ENCODE results near the gene HOXA7.

Gene HOXA7

GRCh38 chr7:27192546-27193334, 36.3 kb upstream of the HOXA7 start:
- H3K36me3 ChIP-seq (ENCODE audit: control insufficient read depth, insufficient read depth, low read length): no peaks in the 10 kb centered on the region
- H3K4me1 ChIP-seq (ENCODE audit: control insufficient read depth, insufficient read depth, low read length, poor library complexity, severe bottlenecking): peaks cover 16% of the 10 kb centered on the region
- no peak overlapping the region for H3K4me3 ChIP-seq (ENCODE audit: extremely low read depth, insufficient read depth, low read length, poor library complexity, severe bottlenecking)
- H3K27ac ChIP-seq (ENCODE audit: low read depth, low read length, severe bottlenecking): no peak overlapping the region
- 3 to 4% methylated on average over 39 to 56 of the region's 78 CpGs for WGBS, 2 experiments (ENCODE audit: insufficient coverage in 2 of 2)
- no peaks in the 10 kb centered on the region for H3K9me3 ChIP-seq (ENCODE audit: control insufficient read depth, low read length)

GRCh38 chr7:27191833-27192545, 35.5 kb upstream of the HOXA7 start:
- WGBS, 2 experiments (ENCODE audit: insufficient coverage in 2 of 2): 2 to 3% methylated on average over 35 to 37 of the region's 42 CpGs
- Histone ChIP-seq H3K36me3 (ENCODE audit: control insufficient read depth, insufficient read depth, low read length) (no peaks in the 10 kb centered on the region), H3K9me3 (ENCODE audit: control insufficient read depth, low read length) (no peaks in the 10 kb centered on the region), H3K27ac (ENCODE audit: low read depth, low read length, severe bottlenecking) (no peak overlapping the region), H3K4me3 (ENCODE audit: extremely low read depth, insufficient read depth, low read length, poor library complexity, severe bottlenecking) (no peak overlapping the region), H3K4me1 (ENCODE audit: control insufficient read depth, insufficient read depth, low read length, poor library complexity, severe bottlenecking) (peaks cover 16% of the 10 kb centered on the region)

DNA sequence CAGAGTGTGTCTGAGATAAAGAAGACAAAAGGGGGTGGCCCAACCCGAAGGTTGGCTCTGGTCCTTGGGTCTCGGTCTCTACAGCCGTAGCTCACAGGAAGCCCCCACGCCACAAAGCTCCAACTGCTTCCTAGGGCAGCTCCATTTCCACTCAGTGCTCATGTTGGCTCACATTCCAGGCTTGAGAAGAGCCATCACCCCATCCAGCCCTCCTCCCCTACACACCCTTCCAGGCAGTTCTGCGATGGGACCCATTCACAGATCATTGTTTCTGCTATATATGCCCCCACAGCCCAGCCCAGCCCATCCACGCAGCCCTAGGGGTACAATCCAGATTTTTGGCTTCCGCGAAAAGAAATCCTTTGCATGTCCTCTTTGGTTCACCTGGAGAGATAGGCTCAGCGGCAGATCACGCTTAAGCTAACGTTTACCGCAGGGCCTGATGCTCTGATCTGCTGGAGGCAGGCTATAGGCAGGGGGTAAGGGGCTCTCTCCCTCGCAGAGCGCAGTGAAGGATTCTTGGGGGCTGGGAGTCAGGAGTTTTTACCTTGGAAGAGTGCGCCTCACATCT, 34.8 kb upstream of the HOXA7 start:
- Histone ChIP-seq H3K36me3 (ENCODE audit: control insufficient read depth, insufficient read depth, low read length) (no peaks in the 10 kb centered on the region), H3K4me1 (ENCODE audit: control insufficient read depth, insufficient read depth, low read length, poor library complexity, severe bottlenecking) (peaks cover 16% of the 10 kb centered on the region), H3K27ac (ENCODE audit: low read depth, low read length, severe bottlenecking) (no peak overlapping the region), H3K9me3 (ENCODE audit: control insufficient read depth, low read length) (no peaks in the 10 kb centered on the region), H3K4me3 (ENCODE audit: extremely low read depth, insufficient read depth, low read length, poor library complexity, severe bottlenecking) (no peak overlapping the region)
- 17 to 20% methylated on average over 14 of the region's 15 CpGs for WGBS, 2 experiments (ENCODE audit: insufficient coverage in 2 of 2)

DNA sequence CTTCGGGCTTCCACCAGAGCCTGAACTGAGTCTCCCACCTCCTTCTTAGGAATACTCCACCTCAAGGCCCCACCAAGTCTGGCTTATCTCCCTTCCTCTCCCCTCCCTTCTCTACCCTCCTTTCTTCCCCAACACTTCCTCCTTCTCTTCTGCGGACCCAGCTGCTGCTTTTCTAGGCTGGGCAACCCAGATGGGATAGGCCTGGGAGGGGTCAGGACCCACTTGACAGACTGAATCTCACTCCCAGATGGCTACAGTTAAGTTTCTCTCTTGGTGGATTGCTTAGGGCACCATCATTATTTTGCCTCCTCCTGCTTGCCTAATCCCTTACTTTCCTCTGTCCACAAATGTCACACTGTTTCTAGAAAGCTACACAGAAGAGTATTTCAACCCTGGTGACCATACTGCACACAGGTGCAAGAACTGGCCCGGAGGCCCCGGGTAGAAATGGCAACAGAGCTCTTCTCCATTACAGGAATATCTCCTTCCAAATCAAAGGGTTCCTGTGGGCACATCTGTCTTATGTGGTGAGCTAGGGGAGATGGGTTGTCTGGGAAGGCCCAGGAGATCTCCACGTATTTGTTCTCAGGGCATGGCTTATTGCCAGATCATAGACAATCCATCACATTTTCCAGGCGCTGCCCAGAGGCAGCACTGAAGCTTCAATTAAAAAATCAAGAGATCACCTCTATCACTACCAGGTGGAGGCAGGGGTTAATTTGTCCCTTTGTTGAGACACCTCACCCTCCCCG, 33.7 kb upstream of the HOXA7 start:
- no peak overlapping the region for H3K4me3 ChIP-seq (ENCODE audit: extremely low read depth, insufficient read depth, low read length, poor library complexity, severe bottlenecking)
- H3K27ac ChIP-seq (ENCODE audit: low read depth, low read length, severe bottlenecking): no peak overlapping the region

GRCh38 chr7:27189295-27189996, 33.0 kb upstream of the HOXA7 start:
- Histone ChIP-seq H3K27ac (ENCODE audit: low read depth, low read length, severe bottlenecking) (no peak overlapping the region), H3K4me3 (ENCODE audit: extremely low read depth, insufficient read depth, low read length, poor library complexity, severe bottlenecking) (peak overlapping the region; percentile 20), H3K4me1 (ENCODE audit: control insufficient read depth, insufficient read depth, low read length, poor library complexity, severe bottlenecking) (peaks cover 19% of the 10 kb centered on the region), H3K9me3 (ENCODE audit: control insufficient read depth, low read length) (no peaks in the 10 kb centered on the region), H3K36me3 (ENCODE audit: control insufficient read depth, insufficient read depth, low read length) (no peaks in the 10 kb centered on the region)
- WGBS, 2 experiments (ENCODE audit: insufficient coverage in 2 of 2): 3 to 8% methylated on average over 17 to 22 of the region's 22 CpGs

More for the DNA sequence above, 33.7 kb upstream of the HOXA7 start:
- Histone ChIP-seq H3K9me3 (ENCODE audit: control insufficient read depth, low read length) (no peaks in the 10 kb centered on the region), H3K4me1 (ENCODE audit: control insufficient read depth, insufficient read depth, low read length, poor library complexity, severe bottlenecking) (peaks cover 19% of the 10 kb centered on the region), H3K36me3 (ENCODE audit: control insufficient read depth, insufficient read depth, low read length) (no peaks in the 10 kb centered on the region)
- WGBS, 2 experiments (ENCODE audit: insufficient coverage in 2 of 2): 17 to 23% methylated on average over 1 to 4 of the region's 7 CpGs

GRCh38 chr7:27188386-27189294, 32.2 kb upstream of the HOXA7 start:
- no peaks in the 10 kb centered on the region for H3K9me3 ChIP-seq (ENCODE audit: control insufficient read depth, low read length)
- peak overlapping the region; percentile 20 for H3K4me3 ChIP-seq (ENCODE audit: extremely low read depth, insufficient read depth, low read length, poor library complexity, severe bottlenecking)
- H3K27ac ChIP-seq (ENCODE audit: low read depth, low read length, severe bottlenecking): no peak overlapping the region
- 2 to 3% methylated on average over 38 to 40 of the region's 49 CpGs for WGBS, 2 experiments (ENCODE audit: insufficient coverage in 2 of 2)
- H3K36me3 ChIP-seq (ENCODE audit: control insufficient read depth, insufficient read depth, low read length): no peaks in the 10 kb centered on the region
- H3K4me1 ChIP-seq (ENCODE audit: control insufficient read depth, insufficient read depth, low read length, poor library complexity, severe bottlenecking): peaks cover 19% of the 10 kb centered on the region

GRCh38 chr7:27187475-27188385, 31.3 kb upstream of the HOXA7 start:
- WGBS, 2 experiments (ENCODE audit: insufficient coverage in 2 of 2): 2 to 3% methylated on average over 40 to 45 of the region's 46 CpGs
- peak overlapping the region; percentile 20 for H3K4me3 ChIP-seq (ENCODE audit: extremely low read depth, insufficient read depth, low read length, poor library complexity, severe bottlenecking)
- H3K27ac ChIP-seq (ENCODE audit: low read depth, low read length, severe bottlenecking): no peak overlapping the region
- H3K36me3 ChIP-seq (ENCODE audit: control insufficient read depth, insufficient read depth, low read length): no peaks in the 10 kb centered on the region
- no peaks in the 10 kb centered on the region for H3K9me3 ChIP-seq (ENCODE audit: control insufficient read depth, low read length)
- H3K4me1 ChIP-seq (ENCODE audit: control insufficient read depth, insufficient read depth, low read length, poor library complexity, severe bottlenecking): peaks cover 21% of the 10 kb centered on the region

DNA sequence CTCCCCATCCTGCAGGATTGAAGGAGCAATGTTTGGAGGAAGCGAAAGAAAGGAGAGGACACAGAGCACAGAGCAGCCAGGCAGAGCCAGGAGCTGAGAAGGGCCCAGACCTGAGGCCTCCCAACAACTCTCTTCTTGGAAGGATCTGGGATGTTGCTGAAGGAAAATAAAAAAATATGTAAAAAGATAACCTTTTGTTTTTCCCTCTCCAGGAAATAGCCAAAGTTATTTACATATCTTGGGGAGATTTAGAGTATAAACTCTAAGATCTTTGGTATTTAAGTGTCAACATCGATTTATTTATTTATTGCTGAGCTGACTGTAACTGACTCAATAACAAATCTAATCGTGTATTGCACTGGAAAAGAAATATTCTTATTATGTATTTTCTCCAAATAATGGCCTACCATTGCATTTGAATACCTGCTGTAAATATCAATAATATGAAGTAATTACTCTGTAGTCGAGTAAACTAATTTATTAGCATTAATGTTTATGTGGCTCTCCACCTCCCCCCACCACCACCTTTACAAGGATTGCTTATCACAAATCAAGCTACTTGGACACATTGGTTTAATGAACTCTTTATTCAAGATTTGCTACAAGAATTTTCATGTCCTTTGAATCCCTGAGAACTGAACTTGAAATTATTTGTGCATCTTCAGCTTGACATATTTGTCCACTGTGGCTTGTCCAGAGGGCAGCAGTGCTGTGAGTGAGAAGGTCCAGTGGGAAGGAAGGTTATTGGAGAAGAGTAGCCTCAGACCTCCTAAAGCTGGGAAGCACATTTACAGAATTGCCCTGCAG, 30.4 kb upstream of the HOXA7 start:
- H3K36me3 ChIP-seq (ENCODE audit: control insufficient read depth, insufficient read depth, low read length): no peaks in the 10 kb centered on the region
- peaks cover 18% of the 10 kb centered on the region for H3K4me1 ChIP-seq (ENCODE audit: control insufficient read depth, insufficient read depth, low read length, poor library complexity, severe bottlenecking)
- 36 to 55% methylated on average over 1 of the region's 4 CpGs for WGBS, 2 experiments (ENCODE audit: insufficient coverage in 2 of 2)
- no peak overlapping the region for H3K4me3 ChIP-seq (ENCODE audit: extremely low read depth, insufficient read depth, low read length, poor library complexity, severe bottlenecking)
- H3K9me3 ChIP-seq (ENCODE audit: control insufficient read depth, low read length): no peaks in the 10 kb centered on the region
- H3K27ac ChIP-seq (ENCODE audit: low read depth, low read length, severe bottlenecking): no peak overlapping the region

Measured in mesodermal cell (in vitro differentiated cells).